Adipose tissue (tissue), 3 donors: ENCODE results near the gene ELL2. TPM values are rescaled to one million over a fixed set of nuclear protein-coding genes. Genes with fewer than 3 reads are reported as not detected.

Experiments used
- H3K27ac ChIP-seq: one replicate; pipeline ENCODE4 v1.5.1; 2013; ENCODE audit warnings: low read depth, low read length
- WGBS, 3 donors: extraction: QIAGEN DNeasy Blood & Tissue Kit; methylation state at CpG; one replicate each; pipeline ENCODE4 v1.1.7; 2013; 5-methylcytosine and 5-hydroxymethylcytosine counted together
- polyA plus RNA-seq, 3 donors: library from polyadenylated mRNA; stranded (reverse); fragments of 200-250 nt; gene quantifications; one replicate each; pipeline ENCODE4 v1.2.3, GENCODE V29; 2013
- donor health status: healthy with polysubstance abuse.
- donor health status: Bipolar disorder and iron deficiency.
- donor health status: healthy.

Gene ELL2
- polyA plus RNA-seq, 3 donors, result 33.7 to 66.6 (median 42.6) TPM

- WGBS, 3 donors, result 35 to 86% (median 78%) methylated on average over 9 of the region's 9 CpGs
- no peak overlapping the region for H3K27ac ChIP-seq
Measured at GRCh38 chr5:95959051-95959887, 2.4 kb downstream of the ELL2 start.

GRCh38 chr5:95958310-95959014 lies 3.2 kb downstream of the ELL2 start:
- 52 to 88% (median 83%) methylated on average over 3 of the region's 3 CpGs for WGBS, 3 donors
- H3K27ac ChIP-seq, result no peak overlapping the region

- no peak overlapping the region for H3K27ac ChIP-seq
- 73 to 80% (median 75%) methylated on average over 3 of the region's 3 CpGs for WGBS, 3 donors
Measured at GRCh38 chr5:95957561-95958203, 4.0 kb downstream of the ELL2 start.

- no peak overlapping the region for H3K27ac ChIP-seq
Measured at GRCh38 chr5:95956900-95957293, 4.8 kb downstream of the ELL2 start.

GRCh38 chr5:95956021-95956899 lies 5.4 kb downstream of the ELL2 start:
- 33 to 38% (median 33%) methylated on average over 2 of the region's 2 CpGs for WGBS, 3 donors
- H3K27ac ChIP-seq, result no peak overlapping the region

- no peak overlapping the region for H3K27ac ChIP-seq
- WGBS, 3 donors, result 85 to 97% (median 95%) methylated on average over 3 of the region's 3 CpGs
Measured at GRCh38 chr5:95954716-95955115, 6.9 kb downstream of the ELL2 start.

- 65 to 86% (median 86%) methylated on average over 5 of the region's 5 CpGs for WGBS, 3 donors
- no peak overlapping the region for H3K27ac ChIP-seq
Measured at GRCh38 chr5:95953021-95953702, 8.5 kb downstream of the ELL2 start.

GRCh38 chr5:95951916-95952315 lies 9.7 kb downstream of the ELL2 start:
- H3K27ac ChIP-seq, result no peak overlapping the region
- 73 to 98% (median 92%) methylated on average over 4 of the region's 4 CpGs for WGBS, 3 donors

- WGBS, 3 donors, result 73 to 94% (median 91%) methylated on average over 1 of the region's 1 CpG
- no peak overlapping the region for H3K27ac ChIP-seq
Measured at GRCh38 chr5:95949810-95950209, 11.8 kb downstream of the ELL2 start.

GRCh38 chr5:95948631-95949030 lies 13.0 kb downstream of the ELL2 start:
- H3K27ac ChIP-seq, result no peak overlapping the region

GRCh38 chr5:95946451-95946850 lies 15.2 kb downstream of the ELL2 start:
- no peak overlapping the region for H3K27ac ChIP-seq
- whole genome bisulfite sequencing, 3 donors, result 91 to 98% (median 94%) methylated on average over 1 of the region's 1 CpG

GRCh38 chr5:95942968-95943367 lies 18.7 kb downstream of the ELL2 start:
- no peak overlapping the region for H3K27ac ChIP-seq
- 34 to 96% (median 87%) methylated on average over 2 of the region's 2 CpGs for WGBS, 3 donors

GRCh38 chr5:95942414-95942813 lies 19.2 kb downstream of the ELL2 start:
- H3K27ac ChIP-seq, result no peak overlapping the region
- 74 to 96% (median 94%) methylated on average over 2 of the region's 2 CpGs for WGBS, 3 donors

GRCh38 chr5:95941756-95942155 lies 19.9 kb downstream of the ELL2 start:
- H3K27ac ChIP-seq, result no peak overlapping the region

- WGBS, 3 donors, result 60 to 76% (median 60%) methylated on average over 3 of the region's 3 CpGs
- no peak overlapping the region for H3K27ac ChIP-seq
Measured at GRCh38 chr5:95940758-95941682, 20.6 kb downstream of the ELL2 start.

GRCh38 chr5:95939465-95939864 lies 22.2 kb downstream of the ELL2 start:
- 63 to 98% (median 95%) methylated on average over 1 of the region's 1 CpG for WGBS, 3 donors
- H3K27ac ChIP-seq, result no peak overlapping the region

- 89 to 100% (median 98%) methylated on average over 1 of the region's 1 CpG for WGBS, 3 donors
Measured at GRCh38 chr5:95938766-95939165, 22.9 kb downstream of the ELL2 start.

More at GRCh38 chr5:95938766-95939165, 22.9 kb downstream of the ELL2 start:
- H3K27ac ChIP-seq, result no peak overlapping the region
